Measurements from ENCODE around the gene ARHGAP15.
"Not testable (repeated sequence)": the region's sequence is repeated elsewhere in the genome, so short reads cannot be mapped to it uniquely, and the experiment has no call there.

The ARHGAP15 gene

GRCh38 chr2:143501106-143501676 lies 372.0 kb downstream of the ARHGAP15 start:
- no peak for DNase-seq

GRCh38 chr2:143503280-143503679 lies 374.1 kb downstream of the ARHGAP15 start:
- DNase-seq, result no peak

GRCh38 chr2:143504397-143504796 lies 375.2 kb downstream of the ARHGAP15 start:
- DNase-seq, result no peak

- no peak for DNase-seq
Measured at GRCh38 chr2:143505542-143505941, 376.3 kb downstream of the ARHGAP15 start.

GRCh38 chr2:143513081-143513480 lies 383.9 kb downstream of the ARHGAP15 start:
- DNase-seq, result peak; percentile 27

- DNase-seq, result no peak
Measured at GRCh38 chr2:143514413-143514812, 385.2 kb downstream of the ARHGAP15 start.

- no peak for DNase-seq
Measured at GRCh38 chr2:143515318-143515717, 386.1 kb downstream of the ARHGAP15 start.

- no peak for DNase-seq
Measured at GRCh38 chr2:143519521-143519920, 390.3 kb downstream of the ARHGAP15 start.

- DNase-seq, result no peak
Measured at GRCh38 chr2:143521396-143521795, 392.2 kb downstream of the ARHGAP15 start.

- no peak for DNase-seq
Measured at GRCh38 chr2:143522699-143523098, 393.5 kb downstream of the ARHGAP15 start.

- DNase-seq, result no peak
Measured at GRCh38 chr2:143524119-143524553, 394.9 kb downstream of the ARHGAP15 start.

GRCh38 chr2:143524559-143525401 lies 395.6 kb downstream of the ARHGAP15 start:
- DNase-seq, result no peak

GRCh38 chr2:143525402-143525860 lies 396.2 kb downstream of the ARHGAP15 start:
- no peak for DNase-seq

- no peak for DNase-seq
Measured at GRCh38 chr2:143526498-143526897, 397.3 kb downstream of the ARHGAP15 start.

- DNase-seq, result no peak
Measured at GRCh38 chr2:143528021-143528420, 398.8 kb downstream of the ARHGAP15 start.

- no peak for DNase-seq
Measured at GRCh38 chr2:143529118-143529720, 400.0 kb downstream of the ARHGAP15 start.

GRCh38 chr2:143530758-143531157 lies 401.5 kb downstream of the ARHGAP15 start:
- DNase-seq, result no peak

- no peak for DNase-seq
Measured at GRCh38 chr2:143532061-143532460, 402.8 kb downstream of the ARHGAP15 start.

GRCh38 chr2:143533846-143534245 lies 404.6 kb downstream of the ARHGAP15 start:
- no peak for DNase-seq

- no peak for DNase-seq
Measured at GRCh38 chr2:143535802-143536201, 406.6 kb downstream of the ARHGAP15 start.

- DNase-seq, result not testable (repeated sequence)
Measured at GRCh38 chr2:143541899-143542298, 412.7 kb downstream of the ARHGAP15 start.

- DNase-seq, result no peak
Measured at GRCh38 chr2:143545059-143545948, 416.1 kb downstream of the ARHGAP15 start.

GRCh38 chr2:143545949-143546255 lies 416.7 kb downstream of the ARHGAP15 start:
- no peak for DNase-seq
